Activated naive CD8-positive, alpha-beta T cell treated with anti-CD3 and anti-CD28 coated beads, Interleukin-2, amount 50 U/mL, for 24 hours (primary cell): ENCODE data around the gene PCDHA10.
"Not testable (repeated sequence)": the region's sequence is repeated elsewhere in the genome, so short reads cannot be mapped to it uniquely, and the experiment has no call there.

Source experiments
- ATAC-seq: fragments of 150-1000 bp; cut with Tn5 transposase; one replicate; pipeline ENCODE4 v1.10.0; 2021
- DNase-seq: peaks from one replicate; pipeline ENCODE4 v3.0.0; 2021
- H3K27ac Mint-ChIP-seq: one replicate; pipeline ENCODE4 v1.8.0; 2021; ENCODE audit warnings: mild to moderate bottlenecking, mixed read lengths
- H3K27me3 Mint-ChIP-seq: one replicate; pipeline ENCODE4 v1.8.0; 2021; ENCODE audit warnings: mixed read lengths
- H3K36me3 Mint-ChIP-seq: one replicate; pipeline ENCODE4 v1.8.0; 2021; ENCODE audit warnings: low read depth, mixed read lengths
- H3K4me1 Mint-ChIP-seq: one replicate; pipeline ENCODE4 v1.8.0; 2021; ENCODE audit warnings: mixed read lengths
- H3K4me3 Mint-ChIP-seq: one replicate; pipeline ENCODE4 v1.8.0; 2021; ENCODE audit warnings: mild to moderate bottlenecking, moderate library complexity, mixed read lengths
- H3K9me3 Mint-ChIP-seq: one replicate; pipeline ENCODE4 v1.8.0; 2021; ENCODE audit warnings: mixed read lengths

The PCDHA10 gene

DNA sequence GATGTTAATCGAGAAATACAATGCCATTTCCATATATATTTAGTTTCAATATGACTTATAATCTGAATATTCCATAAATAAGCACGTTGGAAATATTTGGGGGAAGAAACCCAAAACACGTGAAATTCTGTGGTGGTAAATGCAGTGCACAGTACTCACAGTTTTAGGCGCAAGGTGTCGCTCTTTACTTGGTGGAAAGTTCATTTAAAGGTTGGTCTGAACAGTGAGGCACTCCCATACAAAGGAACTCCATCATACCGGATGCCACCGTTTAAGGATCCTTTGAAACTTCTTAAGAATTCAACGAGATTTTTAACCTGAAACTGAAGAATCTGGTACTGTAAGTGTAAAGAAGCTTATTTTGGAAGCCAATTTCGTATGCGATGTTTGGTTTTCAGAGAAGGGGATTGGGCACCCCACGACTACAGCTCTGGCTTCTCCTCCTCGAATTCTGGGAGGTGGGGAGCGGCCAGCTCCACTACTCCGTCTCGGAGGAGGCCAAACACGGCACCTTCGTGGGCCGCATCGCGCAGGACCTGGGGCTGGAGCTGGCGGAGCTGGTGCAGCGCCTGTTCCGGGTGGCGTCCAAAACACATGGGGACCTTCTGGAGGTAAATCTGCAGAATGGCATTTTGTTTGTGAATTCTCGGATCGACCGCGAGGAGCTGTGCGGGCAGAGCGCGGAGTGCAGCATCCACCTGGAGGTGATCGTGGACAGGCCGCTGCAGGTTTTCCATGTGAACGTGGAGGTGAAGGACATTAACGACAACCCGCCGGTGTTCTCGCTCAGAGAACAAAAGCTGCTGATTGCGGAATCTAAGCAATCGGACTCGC is 13.2 kb downstream of the PCDHA10 start, which contains the start of gene PCDHA11:
TSS of gene PCDHA11 (plus strand) at position 237 of the 834 bp plus-strand sequence. CDS start at position 384, 147 bp downstream.
- H3K27me3 Mint-ChIP-seq, result peaks cover 24% of the 10 kb centered on the region
- H3K9me3 Mint-ChIP-seq, result peaks cover 13% of the 10 kb centered on the region
- H3K4me3 Mint-ChIP-seq, result no peak within 1 kb of the TSS
- no peaks in the 10 kb centered on the region for H3K4me1 Mint-ChIP-seq
- ATAC-seq, result no peak
- H3K36me3 Mint-ChIP-seq, result peaks cover 9% of the 10 kb centered on the region
- DNase-seq, result no peak
- H3K27ac Mint-ChIP-seq, result no peak within 1 kb of the TSS

DNA sequence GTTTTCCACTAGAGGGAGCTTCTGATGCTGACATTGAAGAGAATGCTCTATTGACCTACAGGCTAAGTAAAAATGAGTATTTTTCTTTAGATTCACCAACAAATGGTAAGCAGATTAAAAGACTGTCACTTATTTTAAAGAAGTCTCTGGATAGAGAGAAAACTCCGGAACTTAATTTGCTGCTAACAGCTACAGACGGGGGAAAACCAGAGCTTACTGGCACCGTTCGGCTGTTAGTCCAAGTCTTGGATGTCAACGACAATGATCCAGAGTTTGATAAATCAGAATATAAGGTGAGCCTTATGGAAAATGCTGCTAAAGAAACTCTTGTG is 13.8 kb downstream of the PCDHA10 start:
- no peaks in the 10 kb centered on the region for H3K4me1 Mint-ChIP-seq
- ATAC-seq (no peak), DNase-seq (no peak)
- H3K36me3 Mint-ChIP-seq, result peaks cover 9% of the 10 kb centered on the region
- H3K9me3 Mint-ChIP-seq, result peaks cover 18% of the 10 kb centered on the region
- H3K27ac Mint-ChIP-seq, result no peak overlapping the region
- H3K27me3 Mint-ChIP-seq, result peaks cover 30% of the 10 kb centered on the region
- no peak overlapping the region for H3K4me3 Mint-ChIP-seq

DNA sequence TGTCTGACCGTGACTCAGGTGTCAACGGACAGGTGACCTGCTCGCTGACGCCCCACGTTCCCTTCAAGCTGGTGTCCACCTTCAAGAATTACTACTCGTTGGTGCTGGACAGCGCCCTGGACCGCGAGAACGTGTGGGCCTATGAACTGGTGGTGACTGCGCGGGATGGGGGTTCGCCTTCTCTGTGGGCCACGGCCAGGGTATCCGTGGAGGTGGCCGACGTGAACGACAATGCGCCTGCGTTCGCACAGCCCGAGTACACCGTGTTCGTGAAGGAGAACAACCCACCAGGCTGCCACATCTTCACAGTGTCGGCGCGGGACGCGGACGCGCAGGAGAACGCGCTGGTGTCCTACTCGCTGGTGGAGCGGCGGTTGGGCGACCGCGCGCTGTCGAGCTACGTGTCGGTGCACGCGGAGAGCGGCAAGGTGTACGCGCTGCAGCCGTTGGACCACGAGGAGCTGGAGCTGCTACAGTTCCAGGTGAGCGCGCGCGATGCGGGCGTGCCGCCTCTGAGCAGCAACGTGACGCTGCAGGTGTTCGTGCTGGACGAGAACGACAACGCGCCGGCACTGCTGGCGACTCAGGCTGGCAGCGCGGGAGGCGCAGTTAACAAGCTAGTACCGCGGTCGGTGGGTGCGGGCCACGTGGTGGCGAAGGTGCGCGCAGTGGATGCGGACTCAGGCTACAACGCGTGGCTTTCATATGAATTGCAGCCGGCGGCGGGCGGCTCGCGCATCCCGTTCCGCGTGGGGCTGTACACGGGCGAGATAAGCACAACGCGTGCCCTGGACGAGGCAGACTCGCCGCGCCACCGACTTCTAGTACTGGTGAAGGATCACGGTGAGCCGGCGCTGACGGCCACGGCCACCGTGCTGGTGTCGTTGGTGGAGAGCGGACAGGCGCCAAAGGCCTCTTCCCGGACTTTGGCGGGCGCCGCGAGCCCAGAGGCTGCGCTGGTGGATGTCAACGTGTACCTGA is 14.8 kb downstream of the PCDHA10 start:
- no peak overlapping the region for H3K4me3 Mint-ChIP-seq
- H3K9me3 Mint-ChIP-seq, result peaks cover 24% of the 10 kb centered on the region
- no peak for ATAC-seq
- no peaks in the 10 kb centered on the region for H3K4me1 Mint-ChIP-seq
- H3K27ac Mint-ChIP-seq, result no peak overlapping the region
- H3K36me3 Mint-ChIP-seq, result peaks cover 13% of the 10 kb centered on the region
- peaks cover 39% of the 10 kb centered on the region for H3K27me3 Mint-ChIP-seq
- no peak for DNase-seq

DNA sequence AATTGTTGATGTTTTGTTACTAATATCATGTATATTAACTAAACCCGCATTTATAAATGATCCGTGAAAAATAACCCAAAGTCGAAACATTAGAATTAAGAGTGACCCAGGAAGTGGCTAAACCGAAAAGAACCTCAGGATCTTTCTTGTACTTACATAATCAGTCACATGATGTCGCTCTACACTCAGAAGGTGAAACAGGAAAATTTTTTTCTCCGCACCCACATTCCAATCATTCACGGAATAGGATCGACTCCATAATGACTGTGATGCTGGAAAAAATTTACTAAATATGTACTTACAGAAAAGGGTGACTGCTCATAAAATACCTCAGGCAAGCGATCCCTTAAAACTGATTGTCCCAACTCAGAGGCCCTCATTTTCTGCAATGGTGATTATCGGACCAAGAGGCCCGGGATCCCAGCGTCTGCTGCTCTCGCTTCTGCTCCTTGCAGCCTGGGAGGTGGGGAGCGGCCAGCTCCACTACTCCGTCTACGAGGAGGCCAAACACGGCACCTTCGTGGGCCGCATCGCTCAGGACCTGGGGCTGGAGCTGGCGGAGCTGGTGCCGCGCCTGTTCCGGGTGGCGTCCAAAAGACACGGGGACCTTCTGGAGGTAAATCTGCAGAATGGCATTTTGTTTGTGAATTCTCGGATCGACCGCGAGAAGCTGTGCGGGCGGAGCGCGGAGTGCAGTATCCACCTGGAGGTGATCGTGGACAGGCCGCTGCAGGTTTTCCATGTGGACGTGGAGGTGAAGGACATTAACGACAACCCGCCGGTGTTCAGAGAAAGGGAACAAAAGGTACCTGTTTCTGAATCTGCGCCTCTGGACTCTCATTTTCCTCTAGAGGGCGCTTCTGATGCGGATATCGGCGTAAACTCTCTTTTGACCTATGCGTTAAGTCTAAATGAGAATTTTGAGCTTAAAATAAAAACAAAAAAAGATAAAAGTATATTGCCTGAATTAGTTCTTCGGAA is 19.7 kb downstream of the PCDHA10 start, which contains the start of gene PCDHA12:
TSS of gene PCDHA12 (plus strand) at position 224 of the 981 bp plus-strand sequence. CDS start at position 389, 165 bp downstream.
- Mint-ChIP-seq H3K36me3 (peaks cover 15% of the 10 kb centered on the region), H3K4me1 (no peaks in the 10 kb centered on the region), H3K27me3 (peaks cover 42% of the 10 kb centered on the region), H3K9me3 (peaks cover 31% of the 10 kb centered on the region), H3K27ac (no peak within 1 kb of the TSS), H3K4me3 (no peak within 1 kb of the TSS)
- DNase-seq (no peak), ATAC-seq (no peak)

DNA sequence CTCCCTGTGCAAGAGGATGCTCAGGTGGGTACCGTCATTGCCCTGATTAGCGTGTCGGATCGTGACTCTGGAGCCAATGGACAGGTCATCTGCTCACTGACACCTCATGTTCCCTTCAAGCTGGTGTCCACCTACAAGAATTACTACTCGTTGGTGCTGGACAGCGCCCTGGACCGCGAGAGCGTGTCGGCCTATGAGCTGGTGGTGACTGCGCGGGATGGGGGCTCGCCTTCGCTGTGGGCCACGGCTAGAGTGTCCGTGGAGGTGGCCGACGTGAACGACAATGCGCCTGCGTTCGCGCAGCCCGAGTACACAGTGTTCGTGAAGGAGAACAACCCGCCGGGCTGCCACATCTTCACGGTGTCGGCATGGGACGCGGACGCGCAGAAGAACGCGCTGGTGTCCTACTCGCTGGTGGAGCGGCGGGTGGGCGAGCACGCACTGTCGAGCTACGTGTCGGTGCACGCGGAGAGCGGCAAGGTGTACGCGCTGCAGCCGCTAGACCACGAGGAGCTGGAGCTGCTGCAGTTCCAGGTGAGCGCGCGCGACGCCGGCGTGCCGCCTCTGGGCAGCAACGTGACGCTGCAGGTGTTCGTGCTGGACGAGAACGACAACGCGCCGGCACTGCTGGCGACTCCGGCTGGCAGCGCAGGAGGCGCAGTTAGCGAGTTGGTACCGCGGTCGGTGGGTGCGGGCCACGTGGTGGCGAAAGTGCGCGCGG is 21.0 kb downstream of the PCDHA10 start:
- ATAC-seq, H3K4me3 Mint-ChIP-seq, H3K27ac Mint-ChIP-seq, H3K4me1 Mint-ChIP-seq, DNase-seq: not testable (repeated sequence)
- Mint-ChIP-seq H3K9me3 (peaks cover 40% of the 10 kb centered on the region), H3K27me3 (peaks cover 49% of the 10 kb centered on the region), H3K36me3 (peaks cover 16% of the 10 kb centered on the region)

DNA sequence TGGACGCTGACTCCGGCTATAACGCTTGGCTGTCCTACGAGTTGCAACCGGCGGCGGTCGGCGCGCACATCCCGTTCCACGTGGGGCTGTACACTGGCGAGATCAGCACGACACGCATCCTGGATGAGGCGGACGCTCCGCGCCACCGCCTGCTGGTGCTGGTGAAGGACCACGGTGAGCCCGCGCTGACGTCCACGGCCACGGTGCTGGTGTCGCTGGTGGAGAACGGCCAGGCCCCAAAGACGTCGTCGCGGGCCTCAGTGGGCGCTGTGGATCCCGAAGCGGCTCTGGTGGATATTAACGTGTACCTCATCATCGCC is 21.5 kb downstream of the PCDHA10 start:
- H3K4me1 Mint-ChIP-seq, result no peaks in the 10 kb centered on the region
- H3K27me3 Mint-ChIP-seq, result peaks cover 47% of the 10 kb centered on the region
- H3K4me3 Mint-ChIP-seq, result no peak overlapping the region
- no peak overlapping the region for H3K27ac Mint-ChIP-seq
- H3K9me3 Mint-ChIP-seq, result peaks cover 38% of the 10 kb centered on the region
- peaks cover 16% of the 10 kb centered on the region for H3K36me3 Mint-ChIP-seq
- DNase-seq, result no peak
- ATAC-seq, result no peak

DNA sequence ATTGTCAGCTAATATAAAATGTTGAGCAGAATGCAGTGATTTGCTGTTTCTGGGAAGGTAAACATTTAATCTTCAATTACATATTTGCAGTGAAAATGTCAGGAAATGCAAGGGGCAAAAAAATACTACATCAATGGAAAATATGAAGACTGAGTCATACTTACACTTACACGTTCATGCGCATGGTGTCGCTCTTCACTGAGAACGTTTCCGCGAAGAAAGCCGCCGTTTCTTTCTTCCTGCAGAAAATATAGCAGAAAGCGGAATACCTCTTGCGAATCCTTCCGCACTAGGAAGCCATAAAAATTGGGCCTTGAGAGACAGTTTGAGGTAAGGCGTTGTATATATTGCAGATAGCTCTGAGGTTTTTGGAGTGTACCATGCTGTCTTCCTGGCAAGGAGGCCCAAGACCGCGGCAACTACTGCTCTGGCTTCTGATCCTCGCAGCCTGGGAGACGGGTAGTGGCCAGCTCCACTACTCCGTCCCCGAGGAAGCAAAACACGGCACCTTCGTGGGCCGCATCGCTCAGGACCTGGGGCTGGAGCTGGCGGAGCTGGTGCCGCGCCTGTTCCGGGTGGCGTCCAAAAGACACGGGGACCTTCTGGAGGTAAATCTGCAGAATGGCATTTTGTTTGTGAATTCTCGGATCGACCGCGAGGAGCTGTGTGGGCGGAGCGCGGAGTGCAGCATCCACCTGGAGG is 26.3 kb downstream of the PCDHA10 start, which contains the start of gene PCDHA13:
TSS of gene PCDHA13 (plus strand) at position 236 of the 702 bp plus-strand sequence. CDS start at position 381, 145 bp downstream.
- Mint-ChIP-seq H3K27me3 (peaks cover 28% of the 10 kb centered on the region), H3K4me3 (no peak within 1 kb of the TSS), H3K36me3 (peaks cover 17% of the 10 kb centered on the region), H3K27ac (no peak within 1 kb of the TSS), H3K9me3 (peaks cover 35% of the 10 kb centered on the region), H3K4me1 (no peaks in the 10 kb centered on the region)
- no peak for ATAC-seq
- DNase-seq, result no peak

DNA sequence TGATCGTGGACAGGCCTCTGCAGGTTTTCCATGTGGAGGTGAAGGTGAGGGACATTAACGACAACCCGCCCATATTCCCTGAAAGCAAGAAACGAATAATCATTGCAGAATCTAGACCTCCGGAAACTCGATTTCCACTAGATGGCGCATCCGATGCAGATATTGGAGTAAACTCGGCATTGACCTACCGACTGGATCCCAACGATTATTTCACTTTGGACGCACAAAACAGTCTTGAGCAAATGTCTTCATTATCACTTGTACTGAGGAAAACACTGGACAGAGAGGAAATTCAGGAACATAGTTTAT is 26.8 kb downstream of the PCDHA10 start:
- Mint-ChIP-seq H3K4me1 (no peaks in the 10 kb centered on the region), H3K27ac (no peak overlapping the region), H3K9me3 (peaks cover 38% of the 10 kb centered on the region), H3K27me3 (peaks cover 30% of the 10 kb centered on the region), H3K4me3 (no peak overlapping the region), H3K36me3 (peaks cover 17% of the 10 kb centered on the region)
- no peak for DNase-seq
- ATAC-seq, result no peak

DNA sequence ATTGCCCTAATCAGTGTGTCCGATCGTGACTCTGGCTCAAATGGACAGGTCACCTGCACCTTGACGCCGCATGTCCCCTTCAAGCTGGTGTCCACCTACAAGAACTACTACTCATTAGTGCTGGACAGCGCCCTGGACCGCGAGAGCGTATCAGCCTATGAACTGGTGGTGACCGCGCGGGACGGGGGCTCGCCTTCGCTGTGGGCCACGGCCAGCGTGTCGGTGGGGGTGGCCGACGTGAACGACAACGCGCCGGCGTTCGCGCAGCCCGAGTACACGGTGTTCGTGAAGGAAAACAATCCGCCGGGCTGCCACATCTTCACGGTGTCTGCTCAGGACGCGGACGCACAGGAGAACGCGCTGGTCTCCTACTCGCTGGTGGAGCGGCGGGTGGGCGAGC is 27.7 kb downstream of the PCDHA10 start:
- Mint-ChIP-seq H3K27ac (no peak overlapping the region), H3K36me3 (peaks cover 15% of the 10 kb centered on the region), H3K4me1 (no peaks in the 10 kb centered on the region), H3K27me3 (peaks cover 25% of the 10 kb centered on the region), H3K9me3 (peaks cover 39% of the 10 kb centered on the region), H3K4me3 (no peak overlapping the region)
- DNase-seq (no peak), ATAC-seq (no peak)

DNA sequence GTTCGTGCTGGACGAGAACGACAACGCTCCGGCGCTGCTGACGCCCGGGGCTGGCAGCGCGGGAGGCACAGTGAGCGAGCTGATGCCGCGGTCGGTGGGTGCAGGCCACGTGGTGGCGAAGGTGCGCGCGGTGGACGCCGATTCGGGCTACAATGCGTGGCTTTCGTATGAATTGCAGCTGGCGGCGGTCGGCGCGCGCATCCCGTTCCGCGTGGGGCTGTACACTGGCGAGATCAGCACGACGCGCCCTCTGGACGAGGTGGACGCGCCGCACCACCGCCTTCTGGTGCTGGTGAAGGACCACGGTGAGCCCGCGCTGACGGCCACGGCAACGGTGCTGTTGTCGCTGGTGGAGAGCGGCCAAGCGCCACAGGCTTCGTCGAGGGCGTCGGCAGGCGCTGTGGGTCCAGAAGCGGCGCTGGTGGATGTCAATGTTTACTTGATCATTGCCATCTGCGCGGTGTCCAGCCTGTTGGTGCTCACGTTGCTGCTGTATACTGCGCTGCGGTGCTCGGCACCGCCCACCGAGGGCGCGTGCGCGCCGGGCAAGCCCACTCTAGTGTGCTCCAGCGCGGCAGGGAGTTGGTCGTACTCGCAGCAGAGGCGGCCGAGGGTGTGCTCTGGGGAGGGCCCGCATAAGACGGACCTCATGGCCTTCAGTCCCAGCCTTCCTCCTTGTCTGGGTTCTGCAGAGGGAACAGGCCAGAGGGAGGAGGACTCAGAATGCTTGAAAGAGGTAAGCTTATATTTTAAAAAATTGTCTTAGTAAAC is 28.4 kb downstream of the PCDHA10 start:
- no peaks in the 10 kb centered on the region for H3K4me1 Mint-ChIP-seq
- peaks cover 34% of the 10 kb centered on the region for H3K9me3 Mint-ChIP-seq

DNA sequence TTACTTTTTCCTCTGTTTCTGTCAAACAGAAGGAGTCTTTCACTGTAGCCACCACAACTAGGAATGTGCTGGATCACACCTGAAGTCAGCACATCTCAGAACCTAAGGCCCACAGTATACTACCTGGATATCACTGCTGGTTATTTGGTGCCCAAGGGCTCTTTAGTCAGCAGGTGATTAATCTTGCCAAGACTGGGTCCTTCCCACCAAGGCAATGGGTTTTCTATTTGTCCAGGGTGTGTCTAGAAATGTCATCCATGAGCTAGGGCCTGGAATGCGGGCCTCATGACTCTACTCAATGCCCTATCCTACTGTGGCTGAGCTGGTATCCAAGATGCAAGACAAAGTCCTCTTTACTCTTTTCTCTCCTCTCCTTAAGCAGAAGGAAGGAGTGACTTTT is 60.6 kb downstream of the PCDHA10 start:
- no peak for DNase-seq
- H3K9me3 Mint-ChIP-seq, result peaks cover 12% of the 10 kb centered on the region

More for the DNA sequence above, 28.4 kb downstream of the PCDHA10 start:
- Mint-ChIP-seq H3K36me3 (peaks cover 12% of the 10 kb centered on the region), H3K4me3 (no peak overlapping the region), H3K27me3 (peaks cover 22% of the 10 kb centered on the region), H3K27ac (no peak overlapping the region)
- no peak for DNase-seq
- ATAC-seq, result no peak

More for the DNA sequence above, 60.6 kb downstream of the PCDHA10 start:
- peaks cover 3% of the 10 kb centered on the region for H3K27me3 Mint-ChIP-seq
- H3K27ac Mint-ChIP-seq, result no peak overlapping the region
- H3K4me3 Mint-ChIP-seq, result no peak overlapping the region
- H3K4me1 Mint-ChIP-seq, result no peaks in the 10 kb centered on the region
- ATAC-seq, result no peak
- H3K36me3 Mint-ChIP-seq, result no peaks in the 10 kb centered on the region
